ENCODE results near the gene RERE.

The RERE gene

GRCh38 chr1:8426996-8427395 is 390.4 kb downstream of the RERE start:
- Histone ChIP-seq H3K36me3 (ENCODE audit: control insufficient read depth, insufficient read depth, low read length) (peaks cover 17% of the 10 kb centered on the region), H3K9me3 (ENCODE audit: control insufficient read depth, low read length) (no peaks in the 10 kb centered on the region), H3K4me1 (ENCODE audit: control insufficient read depth, insufficient read depth, low read length, poor library complexity, severe bottlenecking) (peaks cover 8% of the 10 kb centered on the region), H3K27ac (ENCODE audit: low read depth, low read length, severe bottlenecking) (no peak overlapping the region), H3K4me3 (ENCODE audit: extremely low read depth, insufficient read depth, low read length, poor library complexity, severe bottlenecking) (no peak overlapping the region)
- WGBS, 2 experiments (ENCODE audit: insufficient coverage in 2 of 2): 84 to 100% methylated on average over 2 to 3 of the region's 4 CpGs

- Histone ChIP-seq H3K36me3 (ENCODE audit: control insufficient read depth, insufficient read depth, low read length) (peaks cover 24% of the 10 kb centered on the region), H3K27ac (ENCODE audit: low read depth, low read length, severe bottlenecking) (peak overlapping the region; percentile 49), H3K4me3 (ENCODE audit: extremely low read depth, insufficient read depth, low read length, poor library complexity, severe bottlenecking) (no peak overlapping the region), H3K9me3 (ENCODE audit: control insufficient read depth, low read length) (no peaks in the 10 kb centered on the region), H3K4me1 (ENCODE audit: control insufficient read depth, insufficient read depth, low read length, poor library complexity, severe bottlenecking) (peaks cover 15% of the 10 kb centered on the region)
- 91 to 96% methylated on average over 3 of the region's 3 CpGs for WGBS, 2 experiments (ENCODE audit: insufficient coverage in 2 of 2)
Observed at GRCh38 chr1:8425781-8426161, 391.7 kb downstream of the RERE start.

- Histone ChIP-seq H3K27ac (ENCODE audit: low read depth, low read length, severe bottlenecking) (peak overlapping the region; percentile 97), H3K9me3 (ENCODE audit: control insufficient read depth, low read length) (no peaks in the 10 kb centered on the region), H3K4me3 (ENCODE audit: extremely low read depth, insufficient read depth, low read length, poor library complexity, severe bottlenecking) (no peak overlapping the region), H3K4me1 (ENCODE audit: control insufficient read depth, insufficient read depth, low read length, poor library complexity, severe bottlenecking) (peaks cover 15% of the 10 kb centered on the region), H3K36me3 (ENCODE audit: control insufficient read depth, insufficient read depth, low read length) (peaks cover 29% of the 10 kb centered on the region)
- 93 to 94% methylated on average over 6 to 9 of the region's 10 CpGs for WGBS, 2 experiments (ENCODE audit: insufficient coverage in 2 of 2)
Observed at GRCh38 chr1:8425150-8425780, 392.2 kb downstream of the RERE start.

- Histone ChIP-seq H3K4me1 (ENCODE audit: control insufficient read depth, insufficient read depth, low read length, poor library complexity, severe bottlenecking) (peaks cover 15% of the 10 kb centered on the region), H3K36me3 (ENCODE audit: control insufficient read depth, insufficient read depth, low read length) (peaks cover 31% of the 10 kb centered on the region), H3K4me3 (ENCODE audit: extremely low read depth, insufficient read depth, low read length, poor library complexity, severe bottlenecking) (peak overlapping the region; percentile 46), H3K27ac (ENCODE audit: low read depth, low read length, severe bottlenecking) (peak overlapping the region; percentile 97), H3K9me3 (ENCODE audit: control insufficient read depth, low read length) (no peaks in the 10 kb centered on the region)
- WGBS, 2 experiments (ENCODE audit: insufficient coverage in 2 of 2): 44 to 53% methylated on average over 6 to 7 of the region's 9 CpGs
Observed at GRCh38 chr1:8424539-8425116, 392.8 kb downstream of the RERE start.

- peaks cover 32% of the 10 kb centered on the region for H3K36me3 ChIP-seq (ENCODE audit: control insufficient read depth, insufficient read depth, low read length)
- H3K27ac ChIP-seq (ENCODE audit: low read depth, low read length, severe bottlenecking): peak overlapping the region; percentile 97
- no peaks in the 10 kb centered on the region for H3K9me3 ChIP-seq (ENCODE audit: control insufficient read depth, low read length)
- H3K4me1 ChIP-seq (ENCODE audit: control insufficient read depth, insufficient read depth, low read length, poor library complexity, severe bottlenecking): peaks cover 18% of the 10 kb centered on the region
- 0 to 2% methylated on average over 26 to 57 of the region's 79 CpGs for WGBS, 2 experiments (ENCODE audit: insufficient coverage in 2 of 2)
- peak overlapping the region; percentile 67 for H3K4me3 ChIP-seq (ENCODE audit: extremely low read depth, insufficient read depth, low read length, poor library complexity, severe bottlenecking)
Observed at GRCh38 chr1:8423692-8424538, 393.5 kb downstream of the RERE start.

GRCh38 chr1:8423269-8423691 is 394.2 kb downstream of the RERE start:
- Histone ChIP-seq H3K4me3 (ENCODE audit: extremely low read depth, insufficient read depth, low read length, poor library complexity, severe bottlenecking) (peak overlapping the region; percentile 67), H3K4me1 (ENCODE audit: control insufficient read depth, insufficient read depth, low read length, poor library complexity, severe bottlenecking) (peaks cover 20% of the 10 kb centered on the region), H3K27ac (ENCODE audit: low read depth, low read length, severe bottlenecking) (peak overlapping the region; percentile 94), H3K9me3 (ENCODE audit: control insufficient read depth, low read length) (no peaks in the 10 kb centered on the region), H3K36me3 (ENCODE audit: control insufficient read depth, insufficient read depth, low read length) (peaks cover 35% of the 10 kb centered on the region)
- WGBS, 2 experiments (ENCODE audit: insufficient coverage in 2 of 2): 0% methylated on average over 18 to 23 of the region's 33 CpGs

- H3K9me3 ChIP-seq (ENCODE audit: control insufficient read depth, low read length): no peaks in the 10 kb centered on the region
- peaks cover 41% of the 10 kb centered on the region for H3K36me3 ChIP-seq (ENCODE audit: control insufficient read depth, insufficient read depth, low read length)
- peak overlapping the region; percentile 94 for H3K27ac ChIP-seq (ENCODE audit: low read depth, low read length, severe bottlenecking)
- WGBS, 2 experiments (ENCODE audit: insufficient coverage in 2 of 2): 15% methylated on average over 7 to 8 of the region's 19 CpGs
- H3K4me3 ChIP-seq (ENCODE audit: extremely low read depth, insufficient read depth, low read length, poor library complexity, severe bottlenecking): peak overlapping the region; percentile 67
- peaks cover 20% of the 10 kb centered on the region for H3K4me1 ChIP-seq (ENCODE audit: control insufficient read depth, insufficient read depth, low read length, poor library complexity, severe bottlenecking)
Observed at GRCh38 chr1:8422510-8423268, 394.8 kb downstream of the RERE start.

GRCh38 chr1:8421721-8422120 is 395.7 kb downstream of the RERE start:
- Histone ChIP-seq H3K36me3 (ENCODE audit: control insufficient read depth, insufficient read depth, low read length) (peaks cover 50% of the 10 kb centered on the region), H3K4me3 (ENCODE audit: extremely low read depth, insufficient read depth, low read length, poor library complexity, severe bottlenecking) (peak overlapping the region; percentile 67), H3K4me1 (ENCODE audit: control insufficient read depth, insufficient read depth, low read length, poor library complexity, severe bottlenecking) (peaks cover 20% of the 10 kb centered on the region), H3K9me3 (ENCODE audit: control insufficient read depth, low read length) (no peaks in the 10 kb centered on the region), H3K27ac (ENCODE audit: low read depth, low read length, severe bottlenecking) (peak overlapping the region; percentile 29)
- 79 to 100% methylated on average over 1 to 4 of the region's 6 CpGs for WGBS, 2 experiments (ENCODE audit: insufficient coverage in 2 of 2)

- H3K36me3 ChIP-seq (ENCODE audit: control insufficient read depth, insufficient read depth, low read length): peaks cover 64% of the 10 kb centered on the region
- H3K27ac ChIP-seq (ENCODE audit: low read depth, low read length, severe bottlenecking): no peak overlapping the region
- no peaks in the 10 kb centered on the region for H3K9me3 ChIP-seq (ENCODE audit: control insufficient read depth, low read length)
- peaks cover 20% of the 10 kb centered on the region for H3K4me1 ChIP-seq (ENCODE audit: control insufficient read depth, insufficient read depth, low read length, poor library complexity, severe bottlenecking)
- no peak overlapping the region for H3K4me3 ChIP-seq (ENCODE audit: extremely low read depth, insufficient read depth, low read length, poor library complexity, severe bottlenecking)
Observed at GRCh38 chr1:8420318-8420717, 397.1 kb downstream of the RERE start.

GRCh38 chr1:8419861-8420260 is 397.6 kb downstream of the RERE start:
- H3K4me1 ChIP-seq (ENCODE audit: control insufficient read depth, insufficient read depth, low read length, poor library complexity, severe bottlenecking): peaks cover 15% of the 10 kb centered on the region
- H3K27ac ChIP-seq (ENCODE audit: low read depth, low read length, severe bottlenecking): no peak overlapping the region
- peaks cover 67% of the 10 kb centered on the region for H3K36me3 ChIP-seq (ENCODE audit: control insufficient read depth, insufficient read depth, low read length)
- no peaks in the 10 kb centered on the region for H3K9me3 ChIP-seq (ENCODE audit: control insufficient read depth, low read length)
- no peak overlapping the region for H3K4me3 ChIP-seq (ENCODE audit: extremely low read depth, insufficient read depth, low read length, poor library complexity, severe bottlenecking)
- WGBS, 2 experiments (ENCODE audit: insufficient coverage in 2 of 2): 94 to 100% methylated on average over 2 to 3 of the region's 3 CpGs
